Measurements from ENCODE around the gene BMP8B.
"Not testable (repeated sequence)": the region's sequence is repeated elsewhere in the genome, so short reads cannot be mapped to it uniquely, and the experiment has no call there.

Gene BMP8B

DNA sequence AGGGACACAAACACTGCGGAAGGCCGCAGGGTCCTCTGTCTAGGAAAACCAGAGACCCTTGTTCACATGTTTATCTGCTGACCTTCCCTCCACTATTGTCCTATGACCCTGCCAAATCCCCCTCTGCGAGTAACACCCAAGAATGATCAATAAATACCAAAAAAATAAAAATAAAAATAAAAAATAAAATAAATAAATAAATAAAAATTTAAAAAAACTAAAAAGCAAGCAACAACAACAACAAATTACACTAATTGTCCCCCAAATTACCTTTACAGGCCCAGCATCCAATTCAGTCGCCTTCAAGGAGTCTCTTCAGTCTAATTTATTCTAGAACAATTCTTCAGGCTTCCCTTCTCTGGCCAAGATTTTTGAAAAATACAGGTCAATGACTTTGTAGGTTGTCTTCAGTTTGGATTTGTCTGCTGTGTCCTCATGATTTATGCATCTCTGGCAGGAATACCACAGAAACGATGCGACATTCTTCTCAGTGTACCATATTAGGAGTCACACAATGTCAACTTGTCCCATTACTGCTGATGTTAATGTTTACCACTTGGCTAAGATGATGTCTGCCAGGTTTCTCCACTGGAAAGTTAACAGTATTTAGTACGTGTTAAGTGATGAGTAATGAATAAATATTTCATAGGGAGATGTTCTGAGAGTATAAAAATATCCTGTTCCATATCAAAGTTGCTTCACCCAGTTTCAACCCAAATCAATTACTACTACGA lies 20.3 kb upstream of the BMP8B start:
- no peak for DNase-seq

DNA sequence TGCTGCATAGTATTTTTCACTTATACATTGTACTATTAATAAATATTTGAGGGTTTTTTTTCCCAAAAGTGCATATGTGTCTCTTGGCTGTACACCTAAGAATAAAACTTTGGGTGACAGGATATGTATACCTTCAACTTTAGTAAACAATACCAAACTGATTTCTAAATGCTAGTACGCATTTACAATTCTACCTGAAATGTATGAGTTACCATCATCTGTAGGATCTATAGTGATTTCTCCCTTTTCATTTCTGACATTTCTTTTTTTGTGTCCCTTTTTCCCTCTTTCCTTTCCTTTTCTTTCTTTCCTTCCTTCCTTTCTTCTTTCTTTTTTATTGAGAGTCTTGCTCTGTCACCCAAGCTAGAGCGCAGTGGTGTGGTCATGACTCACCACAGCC lies 16.7 kb upstream of the BMP8B start:
- no peak for DNase-seq

DNA sequence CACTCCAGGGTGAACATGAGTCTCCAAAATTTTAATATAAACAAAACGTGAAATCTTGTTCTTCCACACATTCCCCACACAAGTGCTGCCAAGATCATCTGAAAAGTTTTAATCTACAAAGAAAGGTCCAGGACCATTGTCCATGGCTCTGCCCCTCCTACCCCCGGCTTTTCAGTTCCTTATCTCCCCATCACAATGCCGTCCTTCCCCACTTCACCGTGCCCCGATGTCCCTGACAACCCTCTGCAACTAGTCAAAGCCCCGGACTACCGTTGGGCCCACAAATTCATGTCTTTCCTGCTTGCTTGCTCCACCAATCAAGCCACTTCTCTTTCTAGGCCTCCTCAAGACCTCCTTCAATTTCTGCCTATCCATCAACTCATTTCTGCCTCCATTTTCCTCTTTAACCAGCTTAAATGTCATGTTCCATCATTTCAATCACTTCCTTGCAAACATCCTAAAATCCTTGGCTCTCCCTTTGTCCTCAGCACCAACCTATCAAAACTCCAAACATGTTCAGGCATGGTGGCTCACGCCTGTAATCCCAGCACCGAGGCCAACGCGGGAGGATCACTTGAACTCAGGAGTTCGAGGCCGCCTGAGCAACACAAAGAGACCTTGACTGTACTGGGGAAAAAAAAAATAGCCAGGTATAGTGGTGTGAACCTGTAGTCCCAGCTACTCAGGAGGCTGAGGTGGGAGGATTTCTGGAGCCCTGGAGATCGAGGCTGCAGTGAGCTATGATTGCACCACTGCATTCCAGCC lies 14.0 kb upstream of the BMP8B start:
- DNase-seq = no peak

DNA sequence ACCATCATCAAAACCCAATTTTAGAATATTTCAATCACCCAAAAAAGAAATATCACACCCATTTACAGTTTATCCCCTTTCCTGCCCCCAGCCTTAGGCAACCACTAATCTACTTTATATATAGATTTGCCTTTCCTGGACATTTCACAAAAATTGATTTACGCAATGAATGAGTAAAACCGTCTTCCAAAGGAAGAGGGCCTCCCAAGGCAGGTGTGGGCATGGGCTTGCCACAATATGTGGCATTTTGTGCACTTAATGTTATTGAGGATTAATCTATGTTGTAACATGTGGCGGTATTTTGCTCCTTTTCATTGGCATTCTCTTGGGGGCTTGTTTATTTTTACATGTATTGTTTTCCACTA lies 11.8 kb upstream of the BMP8B start:
- no peak for DNase-seq

DNA sequence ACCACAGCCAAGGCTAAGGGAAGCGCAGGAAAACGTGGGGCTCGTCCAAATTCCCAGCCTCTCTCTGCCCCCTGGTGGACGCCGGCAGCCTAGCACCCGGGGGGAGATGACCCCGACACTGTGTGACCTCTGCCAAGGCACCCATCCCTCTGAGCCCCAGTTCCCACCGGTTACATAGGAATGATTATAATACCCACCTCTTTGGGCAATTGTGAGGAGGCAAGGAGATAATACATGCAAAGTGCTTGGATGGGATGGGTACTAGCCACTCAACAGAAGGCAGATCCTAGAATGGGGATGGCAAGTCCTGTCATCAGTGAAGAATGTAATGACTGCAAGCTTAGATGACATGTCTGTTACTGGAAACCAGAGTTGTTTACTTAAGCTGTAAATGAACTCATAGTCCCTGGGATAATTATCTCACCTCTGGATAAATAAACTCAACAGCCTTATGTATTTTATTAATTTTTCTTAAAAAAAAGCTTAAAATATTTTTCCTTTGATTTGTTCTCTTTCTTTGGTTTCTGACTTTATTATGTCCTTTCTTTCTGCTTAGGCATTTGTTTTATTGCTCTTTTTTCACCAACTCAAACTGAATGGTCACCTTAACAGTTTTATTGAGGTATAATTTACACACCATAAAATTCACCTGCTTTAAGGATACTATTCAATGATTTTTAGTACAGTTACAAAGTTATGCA lies 11.3 kb upstream of the BMP8B start:
- DNase-seq = peak; percentile 31 to 48 (median 36)

DNA sequence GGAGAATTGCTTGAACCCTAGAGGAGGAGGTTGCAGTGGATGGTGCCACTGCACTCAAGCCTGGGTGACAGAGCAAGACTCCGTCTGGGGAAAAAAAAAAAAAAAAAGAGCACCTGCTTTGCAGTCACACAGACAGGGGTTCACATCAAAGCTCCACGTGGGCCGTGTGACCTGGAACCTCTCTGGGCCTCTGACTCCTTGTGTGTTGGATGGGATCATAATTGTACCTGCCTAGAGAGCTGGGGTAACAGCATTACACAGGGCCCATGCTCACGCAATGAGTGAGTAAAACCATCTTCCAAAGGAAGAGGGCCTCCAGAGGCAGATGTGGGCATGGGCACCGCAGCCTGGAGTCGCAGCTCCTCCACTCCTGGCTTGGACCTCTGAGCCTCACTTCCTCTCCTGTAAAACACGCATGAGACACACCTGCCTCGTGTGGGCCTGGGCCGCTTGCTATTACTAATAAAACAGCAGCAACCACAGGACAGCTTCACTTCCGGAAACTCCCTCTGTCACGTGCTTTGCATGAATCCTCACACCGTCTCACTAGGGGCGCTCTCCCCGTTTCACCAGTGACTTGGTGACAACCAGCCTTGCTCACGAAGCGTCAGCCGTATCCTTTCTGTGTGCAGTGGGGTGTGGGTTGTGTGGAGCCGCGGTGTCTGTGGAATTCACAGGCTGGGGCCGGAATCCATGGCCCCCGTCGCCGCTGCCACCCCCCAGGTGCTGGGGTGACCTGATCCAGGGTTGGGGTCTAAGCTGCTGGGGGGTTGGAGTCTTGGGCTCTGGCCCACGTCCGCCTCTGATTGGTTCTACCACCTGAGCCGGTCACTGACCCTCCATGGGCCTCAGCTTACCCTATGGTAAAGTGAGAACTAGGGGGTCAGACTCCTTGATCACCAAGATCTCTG lies 10.4 kb upstream of the BMP8B start:
- peak; percentile 31 to 74 (median 52) for DNase-seq

DNA sequence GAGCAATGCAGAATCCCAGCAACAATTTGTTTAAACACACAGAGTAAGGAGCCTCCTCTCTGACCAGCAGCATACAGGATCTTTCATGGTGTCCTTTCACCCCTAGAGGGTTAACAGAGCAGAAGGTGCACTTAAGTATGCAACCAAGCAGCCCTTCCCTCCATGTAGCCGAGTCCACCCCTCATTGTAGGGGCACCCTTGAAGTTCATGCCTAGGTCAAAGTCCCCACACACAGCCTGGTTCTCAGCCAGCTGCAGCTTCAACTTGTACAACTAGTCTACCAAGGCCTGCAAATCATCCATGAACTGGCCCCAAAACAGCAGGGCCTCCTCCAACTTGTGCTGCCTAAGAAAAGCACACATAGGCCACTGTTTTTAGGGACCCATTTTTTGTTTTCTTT lies 7.0 kb upstream of the BMP8B start:
- no peak for DNase-seq

DNA sequence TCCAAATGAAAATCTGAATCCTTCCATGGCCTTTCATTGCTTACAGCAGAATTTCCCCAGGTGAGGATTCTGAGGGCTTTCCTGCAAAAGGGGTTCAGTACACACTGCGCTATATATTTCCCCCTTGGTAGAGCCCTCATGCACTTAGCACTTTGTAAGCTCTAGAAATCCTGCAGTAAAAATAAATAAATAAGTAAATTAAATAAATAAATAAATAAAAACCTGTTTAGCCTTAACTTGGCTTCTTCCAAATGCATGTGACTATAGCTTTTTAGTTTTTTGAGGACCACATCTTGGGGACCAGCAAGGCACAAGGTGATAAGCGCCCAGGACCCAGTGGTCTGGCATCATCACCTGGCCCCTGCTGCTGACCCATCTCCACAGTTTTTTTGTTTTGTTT lies 3.2 kb upstream of the BMP8B start:
- no peak for DNase-seq

DNA sequence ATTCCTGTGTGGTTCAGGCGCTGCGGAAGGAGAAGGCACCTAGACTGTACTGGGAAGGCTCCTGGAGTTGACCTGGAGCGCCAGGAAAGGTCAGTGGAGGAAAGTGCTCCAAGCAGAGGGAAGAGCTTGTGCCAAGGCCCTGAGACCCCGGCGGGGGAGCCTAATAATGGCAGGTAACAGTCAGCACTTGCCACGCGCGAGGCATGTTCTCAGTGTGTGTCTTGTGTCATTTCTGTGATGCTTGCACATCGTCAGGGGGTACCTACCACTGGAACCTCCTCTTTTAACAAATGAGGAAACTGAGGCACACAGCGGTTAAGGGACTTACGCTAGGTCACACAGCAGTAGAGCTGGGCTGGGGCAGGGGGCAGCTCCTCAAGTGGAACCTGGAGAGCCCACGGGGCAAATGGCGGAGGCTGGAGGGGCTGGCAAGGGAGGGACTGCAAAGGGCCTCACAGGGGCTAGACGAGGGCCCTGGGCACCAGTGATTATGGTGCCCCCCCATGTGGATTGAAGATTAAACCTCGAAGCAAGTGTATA lies 976 bp upstream of the BMP8B start:
- no peak for DNase-seq

DNA sequence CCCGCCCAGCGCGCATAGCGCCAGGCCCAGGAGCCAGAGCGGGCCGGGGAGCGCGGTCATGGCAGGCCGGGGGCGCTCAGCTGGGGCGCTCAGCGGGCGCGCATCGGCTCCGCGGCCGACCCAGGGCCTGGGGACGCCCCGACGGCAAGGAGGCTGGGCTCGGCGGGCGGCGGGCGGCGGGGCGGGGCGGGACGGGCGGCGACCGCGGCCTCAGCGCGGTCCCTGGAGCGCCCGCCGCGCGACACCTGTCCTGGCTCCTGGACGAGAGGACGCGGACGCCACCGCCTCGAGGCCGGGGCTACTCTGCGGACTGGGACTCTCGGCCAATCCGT lies 273 bp downstream of the BMP8B start:
- no peak for DNase-seq

DNA sequence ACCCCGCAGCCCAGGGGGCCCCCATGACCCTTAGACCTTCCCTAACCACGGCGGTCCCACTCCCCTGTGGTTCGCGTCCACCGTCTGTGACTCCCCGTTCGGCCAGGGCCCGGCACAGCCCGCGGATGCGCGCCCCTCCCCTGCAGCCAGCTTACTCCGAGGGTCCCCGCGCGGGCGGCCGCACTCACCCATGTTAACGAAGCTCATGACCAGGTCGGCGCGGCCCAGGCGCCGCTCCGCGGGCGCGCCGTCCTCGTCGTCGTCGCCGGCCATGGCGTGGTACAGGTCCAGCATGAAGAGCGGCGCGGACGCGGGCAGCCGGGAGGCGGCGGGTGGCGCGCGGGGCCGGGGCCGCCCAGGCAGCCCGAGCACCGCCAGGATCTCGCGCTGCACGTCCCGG lies 701 bp downstream of the BMP8B start:
- DNase-seq = not testable (repeated sequence)

DNA sequence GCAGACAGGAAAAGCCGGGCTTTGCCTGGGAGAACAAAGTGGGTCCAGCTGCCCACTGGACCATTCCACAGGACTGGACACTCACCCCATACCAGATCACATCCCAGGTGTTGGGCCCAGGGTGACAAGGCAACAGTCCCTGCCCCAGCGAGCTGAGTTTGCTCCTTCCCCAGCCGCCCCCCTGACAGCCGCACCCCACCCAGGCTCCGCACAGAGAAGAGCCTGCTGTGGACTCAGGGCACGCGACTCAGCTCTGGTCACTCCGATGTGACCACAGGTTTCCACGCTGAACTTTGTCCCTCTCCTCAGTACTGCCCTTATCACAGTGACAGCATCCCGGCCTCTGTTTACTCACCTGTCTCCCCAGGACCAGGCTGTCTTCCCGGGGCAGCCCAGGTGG lies 1.2 kb downstream of the BMP8B start:
- no peak for DNase-seq

DNA sequence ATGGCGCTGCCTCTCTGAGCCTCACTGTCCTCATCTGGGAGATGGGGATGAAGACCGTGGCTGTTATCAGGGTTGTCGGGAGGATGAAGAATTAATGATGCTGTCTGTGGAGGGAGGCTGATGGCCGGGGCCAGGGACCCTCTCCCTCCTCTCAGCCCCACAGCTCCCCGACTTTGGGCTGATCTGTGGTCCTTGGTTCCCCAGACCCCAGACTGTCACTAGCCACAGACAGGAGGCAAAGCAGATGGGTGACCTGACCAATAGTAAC lies 1.6 kb downstream of the BMP8B start:
- DNase-seq = not testable (repeated sequence)

DNA sequence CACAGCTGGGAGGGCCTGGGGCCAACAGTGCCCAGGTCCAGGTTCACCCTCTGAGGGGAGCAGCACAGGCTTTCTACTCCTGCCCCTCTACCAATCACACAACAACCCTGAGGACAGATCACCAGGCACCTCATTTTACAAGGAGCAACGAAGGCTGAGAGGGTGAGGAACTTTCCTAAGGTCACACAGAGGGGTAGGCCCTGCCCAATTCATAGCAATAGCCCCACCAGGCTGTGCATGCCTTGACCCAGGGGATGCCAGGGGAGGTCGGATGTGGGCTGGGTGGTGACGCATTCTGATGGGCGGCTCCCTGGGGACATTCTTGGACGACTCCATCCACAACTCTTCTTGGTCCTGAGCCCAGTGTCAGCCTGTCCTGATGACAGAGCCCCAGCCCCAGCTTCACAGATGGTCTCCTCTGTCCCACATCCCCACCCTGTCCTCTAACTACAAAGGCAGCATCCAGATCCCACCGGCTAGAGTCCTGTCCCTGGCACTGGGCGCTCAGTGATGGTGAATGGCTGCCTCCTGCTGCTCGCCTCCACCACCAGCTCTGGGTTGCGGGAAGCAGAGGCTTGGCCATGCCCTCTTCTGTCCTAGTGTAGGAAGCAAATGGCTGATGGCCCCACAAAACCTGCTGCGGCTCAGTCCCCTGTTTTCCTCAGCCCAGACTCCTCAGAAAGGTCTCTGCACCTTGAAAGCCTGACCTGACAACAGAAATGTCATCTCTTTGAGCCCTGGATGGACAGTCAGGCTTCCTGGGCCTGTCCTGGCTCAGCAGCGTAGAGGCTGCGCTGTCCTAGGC lies 2.2 kb downstream of the BMP8B start:
- DNase-seq = not testable (repeated sequence)

DNA sequence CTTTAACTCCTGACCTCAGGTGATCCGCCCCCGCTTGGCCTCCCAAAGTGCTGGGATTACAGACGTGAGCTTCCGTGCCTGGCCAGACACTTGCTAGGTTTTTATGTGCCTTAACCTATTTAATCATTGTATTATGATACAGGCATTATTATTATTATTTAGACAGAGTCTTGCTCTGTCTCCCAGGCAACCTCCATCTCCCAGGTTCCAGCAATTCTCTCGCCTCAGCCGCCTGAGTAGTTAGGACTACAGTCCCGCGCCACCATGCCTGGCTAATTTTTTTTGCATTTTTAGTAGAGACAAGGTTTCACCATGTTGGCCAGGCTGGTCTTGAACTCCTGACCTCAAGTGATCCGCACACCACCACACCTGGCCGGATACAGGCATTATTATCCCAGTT lies 6.0 kb downstream of the BMP8B start:
- not testable (repeated sequence) for DNase-seq

DNA sequence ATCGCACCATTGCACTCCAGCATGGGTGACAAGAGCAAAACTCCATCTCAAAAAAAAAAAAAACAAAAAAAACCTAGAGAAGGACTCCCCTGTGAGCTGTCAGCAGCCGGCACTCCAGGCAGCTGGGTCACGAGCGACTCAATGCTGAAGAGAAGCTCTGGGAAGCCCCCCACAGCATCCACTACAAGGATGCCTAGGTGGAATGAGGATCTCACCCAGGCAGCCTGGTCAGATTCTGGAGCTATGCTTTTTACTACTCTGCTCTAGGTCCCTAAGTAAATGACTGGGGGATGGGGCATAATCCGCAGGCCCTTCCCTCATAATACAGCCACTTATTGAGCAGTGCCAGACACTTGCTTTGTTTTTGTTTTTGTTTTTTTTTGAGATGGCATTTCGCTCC lies 6.6 kb downstream of the BMP8B start:
- DNase-seq = no peak

DNA sequence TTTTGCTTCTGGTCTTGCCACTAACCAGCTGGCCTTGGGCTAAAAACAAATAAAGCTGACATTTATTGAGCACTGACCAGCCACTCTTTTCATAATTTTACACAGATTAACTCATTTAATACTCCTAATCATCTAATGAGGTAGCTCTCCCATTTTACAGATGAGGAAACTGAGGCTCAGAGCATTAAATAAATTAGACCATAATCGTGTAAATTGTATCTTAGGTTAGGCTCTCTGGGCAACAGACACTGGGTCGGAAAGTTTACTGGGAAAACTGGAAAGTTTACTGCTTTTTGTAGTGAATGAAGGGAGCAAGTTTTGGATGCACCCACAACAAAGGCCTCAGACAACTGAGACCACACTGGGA lies 7.3 kb downstream of the BMP8B start:
- DNase-seq = no peak

DNA sequence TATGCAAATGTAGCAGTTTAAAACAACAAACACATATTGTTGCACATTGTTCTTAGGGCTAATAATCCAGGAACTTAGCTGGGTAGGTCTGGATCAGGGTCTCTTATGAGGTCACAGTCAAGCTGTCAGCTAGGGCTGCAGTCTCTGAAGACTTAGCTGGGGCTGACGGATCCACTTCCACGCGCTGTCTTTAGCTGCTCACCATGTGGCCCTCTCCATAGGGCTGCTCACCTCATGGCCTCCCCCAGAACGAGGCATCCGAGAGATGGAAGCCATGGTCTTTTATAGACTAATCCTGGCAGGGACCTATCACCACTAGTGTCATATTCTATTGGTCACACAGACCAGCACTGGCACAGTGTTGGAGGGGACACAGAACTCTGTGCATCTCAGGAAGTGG lies 8.8 kb downstream of the BMP8B start:
- DNase-seq = no peak

DNA sequence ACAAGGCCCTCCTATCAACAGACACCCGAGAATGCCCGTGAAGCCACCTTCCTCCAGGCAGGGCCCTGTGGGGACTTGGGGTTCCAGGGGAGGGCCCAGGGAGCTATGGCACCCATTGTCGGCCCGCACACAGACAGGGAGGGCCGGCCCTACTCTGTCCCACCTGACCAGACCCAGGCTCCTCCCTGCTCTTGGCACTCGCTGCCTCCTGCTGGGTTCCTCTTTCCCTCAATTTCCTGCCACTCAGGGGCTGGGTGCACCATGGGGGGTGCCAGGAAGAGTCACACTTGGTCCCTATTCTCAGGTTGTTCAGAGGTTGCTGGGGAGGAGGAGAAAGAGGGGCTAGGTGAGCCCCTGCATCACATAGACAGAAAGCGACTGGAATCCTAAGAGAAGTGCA lies 9.5 kb downstream of the BMP8B start:
- no peak for DNase-seq

DNA sequence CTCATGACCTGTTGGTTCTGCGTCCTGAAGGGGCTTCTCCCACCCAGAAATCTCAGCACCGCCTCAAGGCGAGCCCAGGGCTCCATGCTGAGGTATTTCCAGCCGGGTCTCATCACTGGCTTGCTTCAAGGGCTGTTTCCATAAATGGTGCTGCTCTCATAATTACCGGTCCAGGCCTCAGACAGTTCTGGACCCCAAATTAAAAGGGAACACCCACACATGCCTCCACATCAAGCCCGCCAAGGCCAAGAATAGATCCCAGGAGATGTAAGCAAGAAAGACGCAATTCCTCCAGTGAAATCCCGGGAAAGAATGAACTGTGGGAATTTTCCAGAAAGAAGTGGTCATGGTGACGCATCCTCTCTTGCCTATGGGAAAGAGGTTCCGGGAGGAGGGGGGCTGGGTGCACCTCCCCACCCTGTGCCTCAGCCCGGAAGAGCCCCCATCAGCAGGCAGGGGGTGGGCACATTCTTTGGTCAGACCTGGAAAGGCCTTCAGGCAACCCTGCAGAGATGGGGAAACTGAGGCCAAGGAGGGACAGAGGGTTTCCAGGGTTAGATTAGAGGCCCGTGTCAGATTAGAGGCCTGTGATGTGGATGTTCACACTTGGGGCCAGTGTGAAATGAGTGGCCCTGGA lies 10.1 kb downstream of the BMP8B start:
- DNase-seq = not testable (repeated sequence)

DNA sequence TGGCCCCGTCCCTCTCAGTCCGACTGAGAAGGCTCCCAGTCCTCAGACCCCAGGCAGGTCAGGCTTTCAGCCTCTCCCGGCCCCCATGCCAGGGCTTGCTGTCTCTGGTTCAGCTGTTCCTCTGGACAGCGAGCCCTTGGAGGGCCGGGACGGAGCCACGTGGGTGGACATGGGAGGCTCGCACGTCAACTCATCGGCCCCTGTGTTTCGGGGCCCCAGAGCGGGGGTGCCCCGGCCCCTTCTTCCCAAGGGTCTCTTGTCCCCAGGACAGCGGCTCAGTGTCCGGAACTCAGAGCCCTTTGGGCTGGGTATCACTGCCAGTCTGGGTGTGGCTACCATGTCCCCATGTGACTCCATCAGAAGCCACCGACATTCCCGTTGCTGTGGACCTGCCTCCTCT lies 10.8 kb downstream of the BMP8B start:
- DNase-seq = not testable (repeated sequence)

DNA sequence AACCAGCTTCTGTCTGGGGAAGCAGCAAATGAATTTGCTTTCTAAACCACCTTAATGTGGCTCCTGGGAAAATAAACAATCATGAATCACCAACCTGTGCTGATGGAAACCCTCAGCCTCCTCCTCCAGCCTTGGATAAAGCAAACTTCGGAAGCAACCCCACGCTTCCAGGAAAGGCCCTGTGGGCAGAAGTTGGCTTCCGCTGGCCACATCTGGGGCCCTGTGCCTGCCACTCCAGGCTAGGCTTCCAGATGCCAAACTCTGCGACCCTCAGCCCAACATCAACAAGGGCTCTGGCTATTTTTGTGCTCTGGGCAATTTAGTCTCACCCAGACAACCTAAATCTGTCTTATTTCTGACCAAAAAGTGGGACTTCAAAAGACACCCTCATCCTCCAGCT lies 11.4 kb downstream of the BMP8B start:
- no peak for DNase-seq
